ENCODE data around the gene YKT6.

DNA sequence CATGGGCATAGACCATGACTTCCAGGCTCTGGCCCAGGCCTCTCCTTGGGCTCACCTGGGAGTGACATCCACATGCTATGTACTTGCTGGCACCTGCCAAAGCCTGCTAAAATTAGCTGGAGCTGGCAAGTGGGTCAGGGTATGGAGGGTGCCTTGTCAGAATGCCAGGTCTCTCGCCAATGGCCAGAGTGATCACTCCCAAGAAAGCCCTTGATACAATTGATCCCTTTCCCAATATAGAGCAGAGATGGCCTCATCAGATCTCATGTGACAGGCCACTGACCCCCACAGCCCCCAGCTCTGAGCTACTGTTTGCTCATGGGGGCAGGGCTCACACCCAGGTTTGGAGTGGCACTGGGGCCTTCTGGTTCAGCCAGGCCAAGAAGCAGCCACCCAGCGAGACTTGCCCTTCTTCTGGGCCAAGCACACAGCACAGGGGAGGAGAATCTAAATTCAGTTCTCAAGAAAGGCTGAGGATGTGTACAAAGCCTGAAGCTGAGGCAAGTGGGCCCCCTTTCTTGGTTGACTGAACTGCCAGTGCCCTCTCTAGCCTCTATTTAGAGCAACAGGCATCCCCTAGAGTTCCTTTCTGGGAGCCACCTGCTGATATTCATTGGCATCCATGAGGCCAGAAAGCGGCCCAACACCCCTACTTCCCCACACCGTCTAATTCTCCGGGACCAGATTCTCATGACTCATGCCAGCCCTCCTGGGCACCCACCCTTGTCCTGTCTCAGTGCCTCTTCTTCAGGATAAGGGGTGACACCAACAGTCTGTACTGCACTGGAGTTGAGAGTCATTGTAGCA, 40.8 kb upstream of the YKT6 start:
- TF ChIP-seq RAD21 (IDR thresholded peaks at IDR 0.05; ENCODE audit: low read depth), result no peak
- no peak for TF ChIP-seq REST (IDR thresholded peaks at IDR 0.05; ENCODE audit: low read depth)
- TF ChIP-seq, protein P1, sequence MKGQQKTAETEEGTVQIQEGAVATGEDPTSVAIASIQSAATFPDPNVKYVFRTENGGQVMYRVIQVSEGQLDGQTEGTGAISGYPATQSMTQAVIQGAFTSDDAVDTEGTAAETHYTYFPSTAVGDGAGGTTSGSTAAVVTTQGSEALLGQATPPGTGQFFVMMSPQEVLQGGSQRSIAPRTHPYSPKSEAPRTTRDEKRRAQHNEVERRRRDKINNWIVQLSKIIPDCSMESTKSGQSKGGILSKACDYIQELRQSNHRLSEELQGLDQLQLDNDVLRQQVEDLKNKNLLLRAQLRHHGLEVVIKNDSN (IDR thresholded peaks at IDR 0.05), result no peak
- no peak for TF ChIP-seq CREB1 (IDR thresholded peaks at IDR 0.05; ENCODE audit: low read depth)
- no peak for TF ChIP-seq CEBPB (IDR thresholded peaks at IDR 0.05)
- no peak for TF ChIP-seq EP300 (IDR thresholded peaks at IDR 0.05; ENCODE audit: borderline replicate concordance)
- no peak for TF ChIP-seq MAX (IDR thresholded peaks at IDR 0.05)
- no peak for TF ChIP-seq EGR1 (IDR thresholded peaks at IDR 0.05)
- TF ChIP-seq TAF1 (IDR thresholded peaks at IDR 0.05; ENCODE audit: low read depth), result no peak
- no peak for TF ChIP-seq TCF12 (IDR thresholded peaks at IDR 0.05; ENCODE audit: low read depth)
- no peak for TF ChIP-seq FOXM1 (IDR thresholded peaks at IDR 0.05; ENCODE audit: borderline replicate concordance, low read depth)

Data from Ishikawa (cell line).